PC-3 (cell line): ENCODE results near the gene FCGR1A. TPM values are rescaled to one million over a fixed set of nuclear protein-coding genes. Genes with fewer than 3 reads are reported as not detected.
"Not testable (repeated sequence)": the region's sequence is repeated elsewhere in the genome, so short reads cannot be mapped to it uniquely, and the experiment has no call there.

Experiments
- ATAC-seq: fragments of 200-7000 bp; cut with Tn5 transposase; 2 replicates; pipeline ENCODE4 v1.9.1; 2020; ENCODE audit warnings: mild to moderate bottlenecking, moderate library complexity
- BruUV-seq: library from RNA; stranded (reverse); fragments of 400-500 nt; replicated peaks from 2 replicates; lab custom pipeline; 2021; lab: Mats Ljungman, UMichigan
- CTCF ChIA-PET: fragments of 300-600 bp; sonication (Branson Sonifier 250); formaldehyde crosslinking; loops from one replicate; lab custom pipeline; 2022; ENCODE audit warnings: antibody characterized with exemption; lab: Charles Lee
- POLR2A ChIA-PET: fragments of 300-600 bp; sonication (Branson Sonifier 250); formaldehyde crosslinking; loops from one replicate; lab custom pipeline; 2022; ENCODE audit warnings: antibody characterized with exemption; ENCODE audit not compliant: unreplicated experiment; lab: Charles Lee
- DNase-seq: peaks from one replicate; pipeline ENCODE4 v3.0.0-alpha.2; 2015
- H2AFZ ChIP-seq: fragments of 300-600 bp; sonication (generic); 2 replicates; pipeline ENCODE4 v1.6.0; 2016; ENCODE audit warnings: antibody characterized with exemption, low read length
- H3F3A ChIP-seq: fragments of 300-600 bp; sonication (generic); one replicate; pipeline ENCODE4 v1.6.0; 2017; ENCODE audit warnings: antibody characterized with exemption, low read length, control low read depth, mild to moderate bottlenecking; ENCODE audit not compliant: unreplicated experiment
- H3K27ac ChIP-seq: fragments of 300-600 bp; sonication (generic); 2 replicates; pipeline ENCODE4 v1.5.1; 2016; ENCODE audit warnings: mild to moderate bottlenecking, low read length
- H3K27me3 ChIP-seq: fragments of 300-600 bp; sonication (generic); 2 replicates; pipeline ENCODE4 v1.6.1; 2016; ENCODE audit warnings: low read length, mixed read lengths
- H3K36me3 ChIP-seq: fragments of 300-600 bp; sonication (generic); 2 replicates; pipeline ENCODE4 v1.6.1; 2016; ENCODE audit warnings: low read depth, mixed run types, low read length, mixed read lengths
- H3K4me1 ChIP-seq: fragments of 300-600 bp; sonication (generic); 2 replicates; pipeline ENCODE4 v1.5.1; 2016; ENCODE audit warnings: low read length; ENCODE audit not compliant: insufficient read depth
- H3K4me2 ChIP-seq: fragments of 300-600 bp; sonication (generic); 2 replicates; pipeline ENCODE4 v1.6.0; 2016; ENCODE audit warnings: low read length
- H3K4me3 ChIP-seq: fragments of 300-600 bp; sonication (generic); 2 replicates; pipeline ENCODE4 v1.5.1; 2016; ENCODE audit warnings: mild to moderate bottlenecking, low read length, mixed read lengths
- H3K79me2 ChIP-seq: fragments of 300-600 bp; sonication (generic); 2 replicates; pipeline ENCODE4 v1.6.1; 2017; ENCODE audit warnings: low read length, mixed read lengths
- H3K9ac ChIP-seq: fragments of 300-600 bp; sonication (generic); 2 replicates; pipeline ENCODE4 v1.6.0; 2016; ENCODE audit warnings: mild to moderate bottlenecking, low read length
- H3K9me2 ChIP-seq: fragments of 300-600 bp; sonication (generic); replicated peaks from 2 replicates; pipeline ENCODE4 v1.6.1; 2016; ENCODE audit warnings: mixed run types, low read length, mixed read lengths
- H3K9me3 ChIP-seq: fragments of 300-600 bp; sonication (generic); 2 replicates; pipeline ENCODE4 v1.6.1; 2016; ENCODE audit warnings: low read length, mixed read lengths
- H4K20me1 ChIP-seq: fragments of 300-600 bp; sonication (generic); 2 replicates; pipeline ENCODE4 v1.6.1; 2016; ENCODE audit warnings: low read length, mixed read lengths
- intact Hi-C: fragments of 100-400 bp; cut with micrococcal nuclease; formaldehyde crosslinking; loops from 2 replicates; pipeline ENCODE4 v1.9.0; 2023
- total RNA-seq: library from RNA; depleted of rRNA; stranded (reverse); fragments of >200 nt; gene quantifications from 2 replicates; pipeline ENCODE4 v1.2.3, GENCODE V29; 2014

FCGR1A gene
- total RNA-seq, 1 experiment from 2014 or later = not detected

GRCh38 chr1:149771653-149772425 is 10.7 kb upstream of the FCGR1A start:
- H3K4me2 ChIP-seq, H3K4me3 ChIP-seq, POLR2A ChIA-PET, H3K4me1 ChIP-seq, BruUV-seq, CTCF ChIA-PET, H2AFZ ChIP-seq, H3K36me3 ChIP-seq, H4K20me1 ChIP-seq, H3F3A ChIP-seq, H3K27ac ChIP-seq, ATAC-seq, H3K79me2 ChIP-seq, H3K27me3 ChIP-seq, H3K9ac ChIP-seq, H3K9me2 ChIP-seq, H3K9me3 ChIP-seq, intact Hi-C loops, DNase-seq: not testable (repeated sequence)

GRCh38 chr1:149775510-149776147 is 6.9 kb upstream of the FCGR1A start:
- H3K4me1 ChIP-seq, H3K27ac ChIP-seq, H4K20me1 ChIP-seq, H3K9me2 ChIP-seq, CTCF ChIA-PET, H3K4me3 ChIP-seq, H3K9me3 ChIP-seq, ATAC-seq, H3K79me2 ChIP-seq, intact Hi-C loops, H3K9ac ChIP-seq, H3K27me3 ChIP-seq, H3K4me2 ChIP-seq, H3F3A ChIP-seq, H2AFZ ChIP-seq, BruUV-seq, POLR2A ChIA-PET, H3K36me3 ChIP-seq, DNase-seq: not testable (repeated sequence)

- CTCF ChIA-PET, H4K20me1 ChIP-seq, H3F3A ChIP-seq, DNase-seq, H3K9me3 ChIP-seq, H2AFZ ChIP-seq, H3K9ac ChIP-seq, BruUV-seq, H3K79me2 ChIP-seq, H3K4me3 ChIP-seq, H3K27ac ChIP-seq, H3K4me1 ChIP-seq, H3K27me3 ChIP-seq, H3K9me2 ChIP-seq, ATAC-seq, H3K4me2 ChIP-seq, intact Hi-C loops, H3K36me3 ChIP-seq, POLR2A ChIA-PET: not testable (repeated sequence)
Observed at GRCh38 chr1:149777084-149777483, 5.4 kb upstream of the FCGR1A start.

GRCh38 chr1:149778313-149778712 is 4.2 kb upstream of the FCGR1A start:
- H3K4me1 ChIP-seq, BruUV-seq, H3K79me2 ChIP-seq, POLR2A ChIA-PET, H3K9ac ChIP-seq, DNase-seq, CTCF ChIA-PET, ATAC-seq, H2AFZ ChIP-seq, H3K9me2 ChIP-seq, H3K27ac ChIP-seq, H4K20me1 ChIP-seq, H3K27me3 ChIP-seq, H3K9me3 ChIP-seq, H3K4me2 ChIP-seq, H3K36me3 ChIP-seq, H3F3A ChIP-seq, intact Hi-C loops, H3K4me3 ChIP-seq: not testable (repeated sequence)

- H2AFZ ChIP-seq, H3K4me2 ChIP-seq, DNase-seq, H3K27me3 ChIP-seq, H4K20me1 ChIP-seq, H3K27ac ChIP-seq, CTCF ChIA-PET, POLR2A ChIA-PET, BruUV-seq, intact Hi-C loops, H3K9me3 ChIP-seq, H3K4me3 ChIP-seq, H3K36me3 ChIP-seq, H3F3A ChIP-seq, ATAC-seq, H3K9ac ChIP-seq, H3K9me2 ChIP-seq, H3K79me2 ChIP-seq, H3K4me1 ChIP-seq: not testable (repeated sequence)
Observed at GRCh38 chr1:149781413-149781984, 995 bp upstream of the FCGR1A start.

- H4K20me1 ChIP-seq, CTCF ChIA-PET, H3K79me2 ChIP-seq, intact Hi-C loops, H3K4me2 ChIP-seq, H3K9me2 ChIP-seq, H3K27ac ChIP-seq, BruUV-seq, H3K4me3 ChIP-seq, DNase-seq, ATAC-seq, POLR2A ChIA-PET, H2AFZ ChIP-seq, H3K27me3 ChIP-seq, H3K4me1 ChIP-seq, H3K36me3 ChIP-seq, H3K9me3 ChIP-seq, H3F3A ChIP-seq, H3K9ac ChIP-seq: not testable (repeated sequence)
Observed at GRCh38 chr1:149783289-149783688, 795 bp downstream of the FCGR1A start.
